ENCODE measurements around the gene OXSR1.
A peak's percentile ranks its signal among the peaks of the same experiment; 100 is the strongest.

- TF ChIP-seq CTCF (IDR thresholded peaks at IDR 0.05): no peak
- TF ChIP-seq POLR2A (IDR thresholded peaks at IDR 0.05): peak; percentile 60 to 91
These were observed at the start of gene OXSR1 for GRCh38 chr3:38164952-38165721.

Measured in uterus (tissue), 2 donors.